Activated naive CD8-positive, alpha-beta T cell treated with anti-CD3 and anti-CD28 coated beads, Interleukin-2, amount 10 ng/mL, durations not matched to agents 7 days and 5 days (primary cell): Measurements from ENCODE around the gene HYCC1. TPM values are rescaled to one million over a fixed set of nuclear protein-coding genes. Genes with fewer than 3 reads are reported as not detected.

Experiments used
- ATAC-seq: fragments of 150-1000 bp; cut with Tn5 transposase; one replicate; pipeline ENCODE4 v1.10.0; 2021; ENCODE audit warnings: low read depth, moderate library complexity
- POLR2A ChIA-PET: fragments of 350-600 bp; sonication (Branson Sonifier 250); formaldehyde crosslinking; loops from one replicate; lab custom pipeline; 2021; ENCODE audit warnings: antibody characterized with exemption; lab: Charles Lee
- DNase-seq: peaks from one replicate; pipeline ENCODE4 v3.0.0; 2021
- H3K27ac Mint-ChIP-seq: one replicate; pipeline ENCODE4 v1.8.0; 2022; ENCODE audit warnings: mild to moderate bottlenecking, mixed read lengths
- H3K27me3 Mint-ChIP-seq: one replicate; pipeline ENCODE4 v1.8.0; 2022; ENCODE audit warnings: mild to moderate bottlenecking, moderate library complexity, mixed read lengths
- H3K36me3 Mint-ChIP-seq: one replicate; pipeline ENCODE4 v1.8.0; 2021; ENCODE audit warnings: mild to moderate bottlenecking, mixed read lengths
- H3K4me1 Mint-ChIP-seq: one replicate; pipeline ENCODE4 v1.8.0; 2021; ENCODE audit warnings: mixed read lengths
- H3K4me3 Mint-ChIP-seq: one replicate; pipeline ENCODE4 v1.8.0; 2022; ENCODE audit warnings: mild to moderate bottlenecking, moderate library complexity, mixed read lengths
- H3K9me3 Mint-ChIP-seq: one replicate; pipeline ENCODE4 v1.8.0; 2021; ENCODE audit warnings: mixed read lengths
- total RNA-seq, 2 experiments: library from RNA; stranded (reverse); gene quantifications; one replicate each; pipeline ENCODE4 v1.2.3, GENCODE V29; 2021

HYCC1 gene
- total RNA-seq, 2 experiments from 2014 or later: 49.5 to 49.7 TPM

- Mint-ChIP-seq H3K27ac (no peak overlapping the region), H3K36me3 (peaks cover 13% of the 10 kb centered on the region), H3K27me3 (no peaks in the 10 kb centered on the region), H3K9me3 (peaks cover 3% of the 10 kb centered on the region), H3K4me3 (no peak overlapping the region), H3K4me1 (peaks cover 23% of the 10 kb centered on the region)
- POLR2A ChIA-PET: interaction anchor here (0.6 to 1.6 kb wide), 3 partner anchors 11 to 127 kb away, joined by 3 to 5 read pairs (median 4); no protein-coding TSS in a partner anchor
- no peak for DNase-seq
- ATAC-seq: no peak
Measured at GRCh38 chr7:23012186-23012585, 1.7 kb downstream of the HYCC1 start.

GRCh38 chr7:23011222-23011924 is 2.6 kb downstream of the HYCC1 start:
- H3K27ac Mint-ChIP-seq: no peak overlapping the region
- H3K4me3 Mint-ChIP-seq: no peak overlapping the region
- DNase-seq (no peak), ATAC-seq (no peak)
- peaks cover 12% of the 10 kb centered on the region for H3K36me3 Mint-ChIP-seq
- H3K4me1 Mint-ChIP-seq: peaks cover 16% of the 10 kb centered on the region
- peaks cover 3% of the 10 kb centered on the region for H3K9me3 Mint-ChIP-seq
- H3K27me3 Mint-ChIP-seq: no peaks in the 10 kb centered on the region
- POLR2A ChIA-PET: interaction anchor here (1.3 kb wide), 1 partner anchor 95 kb away, joined by 4 read pairs; the partner anchor contains the start of gene KLHL7

GRCh38 chr7:23009303-23009702 is 4.6 kb downstream of the HYCC1 start:
- POLR2A ChIA-PET: no interaction called here
- no peaks in the 10 kb centered on the region for H3K9me3 Mint-ChIP-seq
- H3K4me1 Mint-ChIP-seq: peaks cover 8% of the 10 kb centered on the region
- H3K27ac Mint-ChIP-seq: no peak overlapping the region
- no peak for DNase-seq
- no peaks in the 10 kb centered on the region for H3K27me3 Mint-ChIP-seq
- H3K36me3 Mint-ChIP-seq: peaks cover 10% of the 10 kb centered on the region
- ATAC-seq: no peak
- H3K4me3 Mint-ChIP-seq: no peak overlapping the region

DNA sequence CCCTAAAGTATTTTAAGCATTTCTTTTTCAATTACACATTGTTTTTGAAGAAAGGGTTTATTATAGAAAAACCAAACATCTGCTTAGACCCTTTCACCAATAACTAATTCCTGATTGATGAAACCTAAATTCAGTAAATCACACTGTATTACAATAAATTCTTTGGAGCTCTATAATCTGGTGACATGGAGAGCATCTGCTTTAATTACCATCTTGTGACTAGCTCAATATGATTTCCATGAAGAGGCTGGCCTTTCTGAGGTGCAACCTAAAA is 9.7 kb downstream of the HYCC1 start:
- DNase-seq: no peak
- no peak overlapping the region for H3K4me3 Mint-ChIP-seq
- H3K4me1 Mint-ChIP-seq: peaks cover 25% of the 10 kb centered on the region
- H3K36me3 Mint-ChIP-seq: peaks cover 8% of the 10 kb centered on the region
- H3K27ac Mint-ChIP-seq: no peak overlapping the region
- no peaks in the 10 kb centered on the region for H3K9me3 Mint-ChIP-seq
- ATAC-seq: no peak
- POLR2A ChIA-PET: interaction anchor here (1.0 kb wide), 1 partner anchor 9 kb away, joined by 3 read pairs; no protein-coding TSS in a partner anchor
- H3K27me3 Mint-ChIP-seq: no peaks in the 10 kb centered on the region

GRCh38 chr7:23003505-23004246 is 10.3 kb downstream of the HYCC1 start:
- Mint-ChIP-seq H3K36me3 (peaks cover 9% of the 10 kb centered on the region), H3K27ac (no peak overlapping the region), H3K9me3 (no peaks in the 10 kb centered on the region), H3K4me3 (no peak overlapping the region), H3K4me1 (peaks cover 25% of the 10 kb centered on the region), H3K27me3 (no peaks in the 10 kb centered on the region)
- DNase-seq (no peak), ATAC-seq (no peak)
- POLR2A ChIA-PET: interaction anchor here (1.0 kb wide), 1 partner anchor 8 kb away, joined by 3 read pairs; no protein-coding TSS in a partner anchor

DNA sequence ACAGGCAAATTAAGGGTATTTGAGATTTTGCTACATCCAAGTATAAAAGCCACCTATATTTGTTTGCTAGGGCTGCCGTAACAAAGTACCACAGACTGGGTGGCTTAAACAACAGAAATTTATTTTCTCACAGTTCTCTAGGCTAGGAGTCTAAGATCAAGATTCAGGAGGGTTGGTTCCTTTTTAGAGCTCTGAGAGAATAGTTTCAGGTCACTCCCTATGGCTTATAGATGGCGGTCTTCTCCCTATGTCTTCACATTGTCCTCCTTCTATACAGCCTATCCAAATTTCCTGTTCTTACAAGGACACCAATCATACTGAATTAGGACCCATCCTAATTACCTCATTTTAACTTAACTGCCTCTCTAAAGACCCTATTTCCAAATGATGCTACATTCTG is 11.2 kb downstream of the HYCC1 start:
- Mint-ChIP-seq H3K4me3 (no peak overlapping the region), H3K9me3 (no peaks in the 10 kb centered on the region), H3K4me1 (peaks cover 27% of the 10 kb centered on the region), H3K36me3 (peaks cover 12% of the 10 kb centered on the region), H3K27me3 (no peaks in the 10 kb centered on the region), H3K27ac (no peak overlapping the region)
- ATAC-seq (no peak), DNase-seq (no peak)
- POLR2A ChIA-PET: no interaction called here

- no peaks in the 10 kb centered on the region for H3K9me3 Mint-ChIP-seq
- H3K4me3 Mint-ChIP-seq: peak overlapping the region; percentile 27
- POLR2A ChIA-PET: interaction anchor here (0.8 to 1.0 kb wide), 2 partner anchors 11 to 159 kb away, joined by 3 to 5 read pairs; no protein-coding TSS in a partner anchor
- DNase-seq (no peak), ATAC-seq (no peak)
- H3K27ac Mint-ChIP-seq: peak overlapping the region; percentile 7
- H3K36me3 Mint-ChIP-seq: peaks cover 12% of the 10 kb centered on the region
- peaks cover 27% of the 10 kb centered on the region for H3K4me1 Mint-ChIP-seq
- no peaks in the 10 kb centered on the region for H3K27me3 Mint-ChIP-seq
Measured at GRCh38 chr7:23001610-23002009, 12.3 kb downstream of the HYCC1 start.

DNA sequence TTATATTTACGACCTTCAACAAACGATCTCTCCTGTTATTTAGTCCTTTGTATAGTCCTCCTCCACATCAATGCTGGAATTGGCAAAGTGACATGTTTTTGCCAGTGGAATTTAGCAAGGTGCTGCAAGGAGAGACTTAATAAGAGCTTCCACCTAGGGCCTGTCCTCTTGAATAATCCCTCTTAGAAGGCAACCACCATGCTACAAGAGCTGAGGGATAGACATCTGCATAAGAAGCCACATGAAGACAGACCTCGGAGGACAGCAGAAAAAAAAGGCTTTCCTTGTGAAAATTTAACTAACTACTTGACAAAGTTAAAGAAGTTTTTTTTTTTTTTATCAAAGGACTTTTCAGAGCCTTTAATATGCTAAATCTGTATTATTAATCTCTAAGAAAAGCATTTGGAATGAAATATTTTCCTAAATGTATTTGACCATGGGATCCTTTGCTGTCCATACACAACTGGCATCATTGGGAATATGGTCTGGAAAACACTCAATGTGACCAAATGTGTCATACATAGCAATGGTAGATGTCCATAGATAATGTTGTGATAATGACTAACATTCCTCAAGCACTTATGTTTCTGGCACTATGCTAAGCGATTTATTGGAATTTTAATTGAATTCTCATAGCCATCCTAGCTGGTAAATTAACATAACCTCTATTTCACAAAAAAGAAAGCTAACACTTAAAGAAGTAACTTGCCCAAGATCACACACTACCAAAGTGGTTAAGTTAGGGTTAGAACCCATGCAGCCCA is 13.2 kb downstream of the HYCC1 start:
- POLR2A ChIA-PET: interaction anchor here (1.0 kb wide), 1 partner anchor 12 kb away, joined by 5 read pairs; no protein-coding TSS in a partner anchor
- H3K27me3 Mint-ChIP-seq: no peaks in the 10 kb centered on the region
- no peak for ATAC-seq
- no peak overlapping the region for H3K4me3 Mint-ChIP-seq
- no peak for DNase-seq
- no peaks in the 10 kb centered on the region for H3K9me3 Mint-ChIP-seq
- H3K36me3 Mint-ChIP-seq: peaks cover 10% of the 10 kb centered on the region
- no peak overlapping the region for H3K27ac Mint-ChIP-seq
- peaks cover 26% of the 10 kb centered on the region for H3K4me1 Mint-ChIP-seq

DNA sequence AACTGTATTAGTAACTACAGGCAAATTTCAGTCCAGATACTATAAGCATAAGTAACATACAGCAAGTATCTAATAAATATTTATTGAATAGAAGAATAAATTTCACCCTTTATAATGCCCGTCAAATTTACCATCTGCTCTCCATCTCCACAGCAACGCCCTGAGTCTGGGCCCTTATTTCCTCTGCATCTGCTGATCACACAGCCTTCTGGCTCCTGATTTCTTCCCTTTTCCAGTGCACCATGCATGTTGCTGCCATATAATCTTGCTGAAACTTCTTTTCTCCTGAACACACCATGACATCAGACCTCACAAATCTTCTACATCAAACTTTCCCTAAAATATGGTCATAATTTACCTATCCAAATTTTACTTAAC is 15.4 kb downstream of the HYCC1 start:
- H3K27me3 Mint-ChIP-seq: no peaks in the 10 kb centered on the region
- no peak overlapping the region for H3K4me3 Mint-ChIP-seq
- no peaks in the 10 kb centered on the region for H3K9me3 Mint-ChIP-seq
- DNase-seq (no peak), ATAC-seq (no peak)
- peaks cover 32% of the 10 kb centered on the region for H3K4me1 Mint-ChIP-seq
- POLR2A ChIA-PET: no interaction called here
- peaks cover 14% of the 10 kb centered on the region for H3K36me3 Mint-ChIP-seq
- no peak overlapping the region for H3K27ac Mint-ChIP-seq

GRCh38 chr7:22997871-22998518 is 15.9 kb downstream of the HYCC1 start:
- Mint-ChIP-seq H3K4me3 (no peak overlapping the region), H3K27ac (no peak overlapping the region), H3K9me3 (no peaks in the 10 kb centered on the region), H3K27me3 (no peaks in the 10 kb centered on the region), H3K4me1 (peaks cover 36% of the 10 kb centered on the region), H3K36me3 (peaks cover 15% of the 10 kb centered on the region)
- no peak for ATAC-seq
- DNase-seq: no peak
- POLR2A ChIA-PET: no interaction called here

- Mint-ChIP-seq H3K4me3 (no peak overlapping the region), H3K4me1 (peaks cover 30% of the 10 kb centered on the region), H3K36me3 (peaks cover 15% of the 10 kb centered on the region), H3K27ac (no peak overlapping the region), H3K9me3 (no peaks in the 10 kb centered on the region), H3K27me3 (no peaks in the 10 kb centered on the region)
- POLR2A ChIA-PET: no interaction called here
- ATAC-seq: no peak
- no peak for DNase-seq
Measured at GRCh38 chr7:22996470-22996869, 17.5 kb downstream of the HYCC1 start.

DNA sequence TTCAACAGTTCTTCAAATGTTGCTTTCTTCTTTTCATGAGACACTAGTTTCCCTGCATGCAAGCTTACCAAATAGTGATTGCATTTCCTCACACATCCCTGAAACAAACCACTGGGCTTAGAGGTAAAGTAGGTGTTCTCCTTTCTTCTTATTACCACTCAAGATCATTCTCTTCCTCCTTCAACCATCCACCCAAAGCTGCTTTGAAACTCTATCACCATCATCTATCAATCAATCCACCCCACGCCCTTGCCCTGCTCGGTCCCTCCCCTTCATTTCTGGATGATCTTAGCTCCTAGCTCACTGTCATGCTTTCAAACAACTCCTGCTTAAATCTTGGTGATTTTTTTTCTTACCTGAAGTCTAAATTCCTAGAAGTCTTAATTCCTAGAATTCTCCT is 18.9 kb downstream of the HYCC1 start:
- peaks cover 27% of the 10 kb centered on the region for H3K4me1 Mint-ChIP-seq
- peak overlapping the region; percentile 14 for H3K27ac Mint-ChIP-seq
- no peak overlapping the region for H3K4me3 Mint-ChIP-seq
- ATAC-seq (no peak), DNase-seq (no peak)
- no peaks in the 10 kb centered on the region for H3K9me3 Mint-ChIP-seq
- no peaks in the 10 kb centered on the region for H3K27me3 Mint-ChIP-seq
- POLR2A ChIA-PET: interaction anchor here (0.9 kb wide), 1 partner anchor 9 kb away, joined by 3 read pairs; no protein-coding TSS in a partner anchor
- H3K36me3 Mint-ChIP-seq: peaks cover 21% of the 10 kb centered on the region
